Esophagus squamous epithelium (tissue), 4 donors: Measurements from ENCODE around the gene HIPK3.

ENCODE experiments used
- CTCF ChIP-seq, 6 experiments: fragments of 450-650 bp in 4 of 6; fragments of 200-600 bp in 2 of 6; sonication (generic) in 2 of 6; IDR thresholded peaks; one replicate each; pipeline ENCODE4 v1.5.1; 2016 to 2019; ENCODE audit warnings: antibody characterized with exemption in 6 of 6, mild to moderate bottlenecking in 4 of 6, moderate library complexity in 4 of 6
- POLR2A ChIP-seq, 4 donors: fragments of 450-650 bp; IDR thresholded peaks; one replicate each; pipeline ENCODE4 v1.6.1; 2017; ENCODE audit warnings: antibody characterized with exemption in 4 of 4, mild to moderate bottlenecking in 4 of 4, moderate library complexity in 3 of 4

- TF ChIP-seq POLR2A (IDR thresholded peaks at IDR 0.05) (no peak), CTCF (IDR thresholded peaks at IDR 0.05) (no peak)
These were observed 144.9 kb downstream of the HIPK3 start for GRCh38 chr11:33402066-33402465.
